Psoas muscle (tissue), 8 donors: ENCODE measurements around the gene RPS25. TPM values are rescaled to one million over a fixed set of nuclear protein-coding genes. Genes with fewer than 3 reads are reported as not detected.
"Not testable (repeated sequence)": the region's sequence is repeated elsewhere in the genome, so short reads cannot be mapped to it uniquely, and the experiment has no call there.

Experiments used
- ATAC-seq, 4 donors: fragments of 200-7000 bp; cut with Tn5 transposase; one replicate each; pipeline ENCODE4 v1.9.1; 2020; ENCODE audit warnings: moderate library complexity in 3 of 4, mild to moderate bottlenecking in 2 of 4
- DNase-seq, 2 donors: peaks; one replicate each; pipeline ENCODE4 v3.0.0-alpha.2; 2020
- H3K27ac ChIP-seq: fragments of 200-600 bp; one replicate; pipeline ENCODE4 v1.8.0; 2022
- H3K27me3 ChIP-seq, 3 donors: fragments of 200-600 bp in 1 of 3; one replicate each; pipeline versions ENCODE4 v1.6.1 to v1.8.0; 2013 to 2022; ENCODE audit warnings: low read length in 2 of 3, mild to moderate bottlenecking in 2 of 3, moderate library complexity in 1 of 3; ENCODE audit not compliant: insufficient read depth in 3 of 3
- H3K36me3 ChIP-seq, 2 donors: fragments of 200-600 bp in 1 of 2; one replicate each; pipeline versions ENCODE4 v1.6.1 to v1.8.0; 2013 to 2022; ENCODE audit warnings: low read depth in 1 of 2, mild to moderate bottlenecking in 1 of 2, moderate library complexity in 1 of 2; ENCODE audit not compliant: insufficient read depth in 1 of 2
- H3K4me1 ChIP-seq: fragments of 200-600 bp; one replicate; pipeline ENCODE4 v1.8.0; 2022
- H3K4me3 ChIP-seq: fragments of 200-600 bp; one replicate; pipeline ENCODE4 v1.8.0; 2022; ENCODE audit warnings: mild to moderate bottlenecking
- H3K9me3 ChIP-seq: fragments of 200-600 bp; one replicate; pipeline ENCODE4 v1.8.0; 2022
- CTCF ChIP-seq: fragments of 200-600 bp; IDR thresholded peaks from one replicate; pipeline ENCODE4 v1.8.0; 2022; ENCODE audit warnings: antibody characterized with exemption
- WGBS, 3 donors: extraction: QIAGEN DNeasy Blood & Tissue Kit; methylation state at CpG; one replicate each; pipeline versions ENCODE4 v1.1.6 to v1.1.7; 2013; 5-methylcytosine and 5-hydroxymethylcytosine counted together
- intact Hi-C, 2 donors: fragments of 100-400 bp; cut with DNase I; formaldehyde crosslinking; loops; one replicate each; pipeline versions ENCODE4 v1.11.0 to v1.14.2; 2022
- polyA plus RNA-seq, 3 donors: library from polyadenylated mRNA; stranded (reverse); fragments of 200-250 nt; gene quantifications; one replicate each; pipeline ENCODE4 v1.2.3, GENCODE V29; 2013
- total RNA-seq, 4 donors: library from RNA; stranded (reverse); fragmentation: NEBNext Ultra II Directional in 2 of 4; extraction: Animal tissue kit (Norgen Biotek cat#: 25700) in 2 of 4; gene quantifications; one replicate each; pipeline versions ENCODE4 v1.2.1 to v1.2.4, GENCODE V29; 2021 to 2023
- donor health status: healthy with polysubstance abuse.
- donor health status: DM: no; HTN: no; CAD: no; lungs with moderate emphysema.
- donor health status: Bipolar disorder and iron deficiency.
- donor health status: healthy.
- donor health status: DM: yes; HTN: yes; CAD: no.
- donor health status: DM: no; HTN: no; CAD: no.
- donor health status: DM: no; HTN: no; CAD: no.
- donor health status: DM: yes; HTN: yes; CAD: no.

Gene RPS25
- total and polyA plus RNA-seq, 7 donors = 1,024 to 2,514 (median 1,264) TPM

GRCh38 chr11:119021631-119022030 is 3.5 kb upstream of the RPS25 start:
- H3K9me3 ChIP-seq = no peaks in the 10 kb centered on the region
- H3K36me3 ChIP-seq = peaks cover 0 to 64% of the 10 kb centered on the region in 2 donors
- H3K27ac ChIP-seq = peak overlapping the region; percentile 3
- TF ChIP-seq CTCF = no peak
- DNase-seq (no peak), ATAC-seq (no peak)
- no peak overlapping the region for H3K4me3 ChIP-seq
- WGBS, 3 donors = 85 to 91% (median 86%) methylated on average over 5 of the region's 5 CpGs
- intact Hi-C loops = no loop called here
- no peaks in the 10 kb centered on the region for H3K27me3 ChIP-seq
- peaks cover 69% of the 10 kb centered on the region for H3K4me1 ChIP-seq

- Histone ChIP-seq H3K27me3 (no peaks in the 10 kb centered on the region), H3K27ac (peak overlapping the region; percentile 94), H3K36me3 (peaks cover 4 to 72% of the 10 kb centered on the region in 2 donors), H3K4me1 (peaks cover 65% of the 10 kb centered on the region), H3K9me3 (no peaks in the 10 kb centered on the region), H3K4me3 (peak overlapping the region; percentile 88)
- no peak for DNase-seq
- no peak for TF ChIP-seq CTCF
- ATAC-seq = no peak
- intact Hi-C loops = loop anchor here in 1 of 2 donors (5.0 to 10.0 kb wide), 2 partner anchors 93 to 115 kb away; partner anchors contain the start of gene BCL9L
- 22 to 62% (median 26%) methylated on average over 2 of the region's 2 CpGs for WGBS, 3 donors
Measured at GRCh38 chr11:119019996-119020395, 1.9 kb upstream of the RPS25 start.

DNA sequence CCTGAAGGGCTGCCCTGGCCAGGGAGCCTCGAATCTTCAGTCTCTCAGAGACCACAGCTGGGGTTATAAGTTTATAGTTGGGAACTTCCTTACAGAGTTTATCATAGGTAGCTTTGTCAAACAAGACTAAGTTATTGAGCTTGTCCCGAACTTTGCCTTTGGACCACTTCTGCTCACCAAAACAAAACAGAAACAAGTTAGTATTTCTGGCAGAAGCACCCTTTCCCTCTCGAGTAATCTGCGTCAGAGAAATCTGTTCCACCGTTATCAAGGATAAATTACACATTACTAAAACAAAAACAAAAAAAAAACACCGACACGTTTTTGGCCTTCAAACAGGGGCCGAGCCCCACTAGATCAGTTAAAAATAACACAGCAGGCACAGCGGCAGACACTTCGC is 766 bp downstream of the RPS25 start:
- intact Hi-C loops = loop anchor here in 1 of 2 donors (5.0 to 10.0 kb wide), 2 partner anchors 90 to 113 kb away; partner anchors contain the start of gene BCL9L
- Histone ChIP-seq H3K4me3 (peak overlapping the region; percentile 88), H3K27ac (peak overlapping the region; percentile 94), H3K4me1 (peaks cover 42% of the 10 kb centered on the region), H3K36me3 (peaks cover 5 to 69% of the 10 kb centered on the region in 2 donors)
- ATAC-seq, H3K9me3 ChIP-seq, DNase-seq, H3K27me3 ChIP-seq: not testable (repeated sequence)
- 2 to 3% (median 2%) methylated on average over 10 of the region's 10 CpGs for WGBS, 3 donors

- intact Hi-C loops = loop anchor here in 1 of 2 donors (5.0 to 10.0 kb wide), 2 partner anchors 89 to 112 kb away; partner anchors contain the start of gene BCL9L
- Histone ChIP-seq H3K36me3 (peaks cover 5 to 69% of the 10 kb centered on the region in 2 donors), H3K9me3 (no peaks in the 10 kb centered on the region), H3K4me3 (peak overlapping the region; percentile 88), H3K27me3 (no peaks in the 10 kb centered on the region), H3K27ac (peak overlapping the region; percentile 94), H3K4me1 (peaks cover 37% of the 10 kb centered on the region)
- no peak for TF ChIP-seq CTCF
- WGBS, 3 donors = 58 to 71% (median 61%) methylated on average over 14 of the region's 14 CpGs
- ATAC-seq (no peak), DNase-seq (no peak)
Measured at GRCh38 chr11:119016216-119017009, 1.7 kb downstream of the RPS25 start.

- peaks cover 26% of the 10 kb centered on the region for H3K4me1 ChIP-seq
- 50 to 67% (median 54%) methylated on average over 8 of the region's 8 CpGs for WGBS, 3 donors
- no peaks in the 10 kb centered on the region for H3K27me3 ChIP-seq
- DNase-seq (no peak), ATAC-seq (no peak)
- peak; percentile 7 for TF ChIP-seq CTCF
- peaks cover 5 to 69% of the 10 kb centered on the region in 2 donors for H3K36me3 ChIP-seq
- peak overlapping the region; percentile 4 for H3K27ac ChIP-seq
- peak overlapping the region; percentile 88 for H3K4me3 ChIP-seq
- intact Hi-C loops = loop anchor here (1.0 to 10.0 kb wide), 4 partner anchors 14 to 110 kb away; partner anchors contain the start of gene BCL9L (in 1 of the 2)
- no peaks in the 10 kb centered on the region for H3K9me3 ChIP-seq
Measured at GRCh38 chr11:119015054-119015611, 3.0 kb downstream of the RPS25 start.
